MM.1S (cell line): ENCODE data around the gene BUD31.
A peak's percentile ranks its signal among the peaks of the same experiment; 100 is the strongest.

Experiments used
- DNase-seq: peaks from one replicate; pipeline ENCODE4 v3.0.0-alpha.2; 2015
- H2AFZ ChIP-seq: fragments of 300-600 bp; sonication (generic); 2 replicates; pipeline ENCODE4 v1.6.0; 2016; ENCODE audit warnings: antibody characterized with exemption, low read length
- H3F3A ChIP-seq: fragments of 300-600 bp; sonication (generic); 2 replicates; pipeline ENCODE4 v1.6.1; 2016; ENCODE audit warnings: mild to moderate bottlenecking, antibody characterized with exemption, low read length, moderate library complexity, mixed read lengths; ENCODE audit not compliant: insufficient read depth
- H3K27ac ChIP-seq: fragments of 300-600 bp; sonication (generic); 2 replicates; pipeline ENCODE4 v1.5.1; 2016; ENCODE audit warnings: mild to moderate bottlenecking, low read length
- H3K27me3 ChIP-seq: fragments of 300-600 bp; sonication (generic); replicated peaks from 2 replicates; pipeline ENCODE4 v1.6.0; 2016; ENCODE audit warnings: low read length; ENCODE audit not compliant: insufficient read depth
- H3K36me3 ChIP-seq: fragments of 300-600 bp; sonication (generic); replicated peaks from 2 replicates; pipeline ENCODE4 v1.6.1; 2016; ENCODE audit warnings: mild to moderate bottlenecking, low read length, mixed read lengths; ENCODE audit not compliant: insufficient read depth
- H3K4me1 ChIP-seq: fragments of 300-600 bp; sonication (generic); 2 replicates; pipeline ENCODE4 v1.6.1; 2016; ENCODE audit warnings: low read length, mixed read lengths
- H3K4me2 ChIP-seq: fragments of 300-600 bp; sonication (generic); 2 replicates; pipeline ENCODE4 v1.6.0; 2016; ENCODE audit warnings: low read depth, low read length
- H3K4me3 ChIP-seq: fragments of 300-600 bp; sonication (generic); 2 replicates; pipeline ENCODE4 v1.5.1; 2016; ENCODE audit warnings: low read length, mixed read lengths
- H3K79me2 ChIP-seq: fragments of 300-600 bp; sonication (generic); 2 replicates; pipeline ENCODE4 v1.6.1; 2016; ENCODE audit warnings: mixed run types, low read length, mixed read lengths
- H3K9ac ChIP-seq: fragments of 300-600 bp; sonication (generic); 2 replicates; pipeline ENCODE4 v1.6.1; 2016; ENCODE audit warnings: low read length, mixed read lengths
- H3K9me2 ChIP-seq: fragments of 300-600 bp; sonication (generic); replicated peaks from 2 replicates; pipeline ENCODE4 v1.6.1; 2016; ENCODE audit warnings: mild to moderate bottlenecking, low read length, mixed read lengths; ENCODE audit not compliant: insufficient read depth
- H3K9me3 ChIP-seq: fragments of 300-600 bp; sonication (generic); replicated peaks from 2 replicates; pipeline ENCODE4 v1.6.1; 2016; ENCODE audit warnings: mild to moderate bottlenecking, low read length, mixed read lengths; ENCODE audit not compliant: insufficient read depth
- H4K20me1 ChIP-seq: fragments of 300-600 bp; sonication (generic); 2 replicates; pipeline ENCODE4 v1.6.1; 2016; ENCODE audit warnings: mild to moderate bottlenecking, low read length, moderate library complexity, mixed read lengths; ENCODE audit not compliant: insufficient read depth
- EZH2 ChIP-seq: fragments of 300-600 bp; sonication (generic); optimal IDR thresholded peaks from 2 replicates; pipeline ENCODE3; 2017; ENCODE audit warnings: low read depth, mild to moderate bottlenecking, antibody characterized with exemption, low read length, mixed read lengths
- EZH2phosphoT487 ChIP-seq: fragments of 300-600 bp; sonication (generic); IDR thresholded peaks from 2 replicates; pipeline ENCODE4 v1.6.1; 2018; ENCODE audit warnings: antibody characterized with exemption, low read length
- TF ChIP-seq, protein P1 (sequence below): fragments of 300-600 bp; sonication (generic); IDR thresholded peaks from 2 replicates; pipeline ENCODE4 v1.5.1; 2016; ENCODE audit warnings: antibody characterized with exemption, low read length, mixed read lengths

BUD31 gene

DNA sequence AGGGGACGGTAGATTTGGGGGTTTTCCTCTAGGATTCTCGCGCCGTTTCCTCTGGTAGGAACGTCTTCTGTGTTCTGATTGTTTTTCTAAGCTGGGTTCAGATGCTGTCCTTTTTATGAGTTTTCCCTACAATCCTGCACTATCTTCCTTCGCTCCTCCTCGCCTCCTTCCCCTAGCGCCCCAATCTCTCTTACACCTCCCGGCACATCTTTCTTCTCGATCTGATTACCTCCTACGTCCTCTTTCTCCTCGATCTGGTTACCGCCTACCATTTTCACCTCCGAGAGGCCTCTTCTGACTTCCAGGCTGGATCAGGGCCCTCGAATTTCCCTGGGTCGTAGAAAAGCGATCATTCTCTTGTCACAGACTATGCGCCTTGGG lies 413 bp downstream of the BUD31 start:
- Histone ChIP-seq H3K4me1 (peaks cover 11% of the 10 kb centered on the region), H3K9ac (peak overlapping the region; percentile 92), H3K27ac (peak overlapping the region; percentile 88; the same call in 1 of the 2 replicates), H2AFZ (peak overlapping the region; percentile 83), H3K36me3 (peaks cover 4% of the 10 kb centered on the region; the same call in 1 of the 2 replicates), H3K27me3 (no peaks in the 10 kb centered on the region), H3K4me3 (peak overlapping the region; percentile 94), H3K4me2 (peak overlapping the region; percentile 91), H3F3A (0 out of 2 replicates have a peak, but pooled peaks cover 4% of the 10 kb centered on the region), H4K20me1 (no peaks in the 10 kb centered on the region; the same call in 1 of the 2 replicates), H3K9me2 (no peaks in the 10 kb centered on the region), H3K9me3 (no peaks in the 10 kb centered on the region), H3K79me2 (peaks cover 88% of the 10 kb centered on the region)
- TF ChIP-seq, protein P1, sequence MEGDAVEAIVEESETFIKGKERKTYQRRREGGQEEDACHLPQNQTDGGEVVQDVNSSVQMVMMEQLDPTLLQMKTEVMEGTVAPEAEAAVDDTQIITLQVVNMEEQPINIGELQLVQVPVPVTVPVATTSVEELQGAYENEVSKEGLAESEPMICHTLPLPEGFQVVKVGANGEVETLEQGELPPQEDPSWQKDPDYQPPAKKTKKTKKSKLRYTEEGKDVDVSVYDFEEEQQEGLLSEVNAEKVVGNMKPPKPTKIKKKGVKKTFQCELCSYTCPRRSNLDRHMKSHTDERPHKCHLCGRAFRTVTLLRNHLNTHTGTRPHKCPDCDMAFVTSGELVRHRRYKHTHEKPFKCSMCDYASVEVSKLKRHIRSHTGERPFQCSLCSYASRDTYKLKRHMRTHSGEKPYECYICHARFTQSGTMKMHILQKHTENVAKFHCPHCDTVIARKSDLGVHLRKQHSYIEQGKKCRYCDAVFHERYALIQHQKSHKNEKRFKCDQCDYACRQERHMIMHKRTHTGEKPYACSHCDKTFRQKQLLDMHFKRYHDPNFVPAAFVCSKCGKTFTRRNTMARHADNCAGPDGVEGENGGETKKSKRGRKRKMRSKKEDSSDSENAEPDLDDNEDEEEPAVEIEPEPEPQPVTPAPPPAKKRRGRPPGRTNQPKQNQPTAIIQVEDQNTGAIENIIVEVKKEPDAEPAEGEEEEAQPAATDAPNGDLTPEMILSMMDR = no peak
- no peak for TF ChIP-seq EZH2phosphoT487
- TF ChIP-seq EZH2 = no peak
- no peak for DNase-seq

DNA sequence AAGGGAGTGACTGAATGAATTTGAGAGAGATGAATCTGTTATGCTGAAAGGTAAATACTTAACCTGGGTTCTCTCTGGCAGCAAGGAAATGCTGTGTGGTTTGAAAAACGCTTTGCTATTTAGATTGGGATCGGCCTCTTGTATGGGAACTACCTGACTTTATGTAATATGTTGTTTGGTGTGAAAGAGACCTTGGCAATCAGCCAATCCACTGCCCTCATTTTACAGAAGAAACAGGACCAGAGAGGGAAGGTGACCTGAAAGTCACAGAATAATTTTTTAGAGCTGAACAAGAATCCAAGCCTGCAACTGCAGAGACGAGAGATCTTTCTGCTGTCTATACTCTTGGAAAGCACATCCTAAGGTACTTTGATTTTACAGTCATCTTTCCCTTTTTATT lies 1.0 kb downstream of the BUD31 start:
- no peak for DNase-seq
- Histone ChIP-seq H3K4me3 (peak overlapping the region; percentile 94), H3K4me2 (peak overlapping the region; percentile 91), H3K9ac (peak overlapping the region; percentile 92; the same call in 1 of the 2 replicates), H3K9me2 (no peaks in the 10 kb centered on the region), H3K4me1 (peaks cover 11% of the 10 kb centered on the region), H3K9me3 (no peaks in the 10 kb centered on the region), H3K79me2 (peaks cover 88% of the 10 kb centered on the region), H3K27ac (no peak overlapping the region), H4K20me1 (no peaks in the 10 kb centered on the region; the same call in 1 of the 2 replicates), H3K36me3 (peaks cover 8% of the 10 kb centered on the region; the same call in 1 of the 2 replicates), H3F3A (0 out of 2 replicates have a peak, but pooled peaks cover 4% of the 10 kb centered on the region), H3K27me3 (no peaks in the 10 kb centered on the region), H2AFZ (no peak overlapping the region)
- TF ChIP-seq EZH2 (no peak), EZH2phosphoT487 (no peak)
- TF ChIP-seq, protein P1 = no peak

DNA sequence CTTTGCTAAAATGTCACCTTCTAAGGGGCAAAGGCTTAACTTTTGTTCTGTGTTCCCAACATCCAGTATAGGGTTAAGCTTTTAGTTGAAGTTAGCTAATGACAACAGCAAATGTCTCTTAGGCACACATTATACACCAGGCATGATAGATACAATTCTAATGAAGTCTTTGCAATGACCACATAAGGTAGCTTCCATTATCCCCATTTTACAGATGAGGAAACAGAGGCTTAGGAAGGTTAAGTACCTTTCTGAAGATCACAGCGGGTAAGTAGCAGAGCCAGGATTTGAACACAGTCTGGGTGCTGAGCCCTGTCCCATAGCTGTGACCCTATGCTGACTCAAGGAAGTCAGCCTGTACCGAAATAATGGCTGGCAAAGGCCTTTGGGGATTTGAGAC lies 1.9 kb downstream of the BUD31 start:
- Histone ChIP-seq H3K4me2 (no peak overlapping the region), H3K79me2 (peaks cover 81% of the 10 kb centered on the region), H3F3A (0 out of 2 replicates have a peak, but pooled peaks cover 4% of the 10 kb centered on the region), H3K4me1 (peaks cover 11% of the 10 kb centered on the region), H3K27me3 (no peaks in the 10 kb centered on the region), H3K4me3 (no peak overlapping the region), H3K9ac (no peak overlapping the region), H3K27ac (no peak overlapping the region), H4K20me1 (no peaks in the 10 kb centered on the region; the same call in 1 of the 2 replicates), H3K36me3 (peaks cover 10% of the 10 kb centered on the region; the same call in 1 of the 2 replicates), H2AFZ (no peak overlapping the region), H3K9me3 (no peaks in the 10 kb centered on the region), H3K9me2 (no peaks in the 10 kb centered on the region)
- TF ChIP-seq EZH2 (no peak), EZH2phosphoT487 (no peak)
- TF ChIP-seq, protein P1 = no peak
- DNase-seq = no peak
